ENCODE measurements around the gene MLIP.
A peak's percentile ranks its signal among the peaks of the same experiment; 100 is the strongest.

Gene MLIP

DNA sequence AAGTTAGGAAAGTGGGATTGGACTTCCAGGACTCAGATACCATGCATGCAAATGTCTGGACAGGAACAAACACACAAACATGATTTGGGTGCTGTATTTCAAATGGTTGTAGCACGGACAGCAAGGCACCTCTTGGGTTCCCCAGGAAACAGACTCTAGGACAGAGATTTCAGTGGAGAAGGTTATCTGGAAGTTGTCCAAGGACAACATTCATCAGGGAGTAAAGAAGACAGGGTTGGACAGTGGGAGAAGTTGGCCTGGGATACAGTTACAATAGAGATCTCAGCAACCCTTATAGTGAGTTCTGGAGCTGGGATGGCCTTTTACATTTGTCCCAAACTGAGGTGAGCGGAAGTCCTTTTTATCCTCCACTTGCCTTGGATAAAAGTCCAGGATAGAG is 177.2 kb downstream of the MLIP start:
- no peak for DNase-seq

DNA sequence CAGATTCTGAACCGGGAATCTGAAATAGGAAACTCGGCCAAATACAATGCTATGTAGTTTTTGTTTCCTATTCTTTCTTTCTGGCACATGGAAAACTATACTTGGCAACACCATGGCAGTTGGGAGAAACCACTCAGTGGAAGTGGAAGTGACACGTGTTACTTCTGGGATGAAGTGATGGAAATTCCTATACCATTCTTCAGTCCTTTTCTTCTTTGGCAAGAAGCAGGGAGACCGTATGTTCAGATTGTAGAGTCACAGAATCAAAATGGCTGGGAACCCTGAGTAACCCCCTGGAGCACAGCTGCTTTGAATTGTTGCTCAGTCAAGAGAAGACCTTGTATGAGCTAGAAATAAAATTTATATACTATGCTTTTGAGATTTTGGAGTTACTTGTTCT is 178.2 kb downstream of the MLIP start:
- DNase-seq, result no peak

DNA sequence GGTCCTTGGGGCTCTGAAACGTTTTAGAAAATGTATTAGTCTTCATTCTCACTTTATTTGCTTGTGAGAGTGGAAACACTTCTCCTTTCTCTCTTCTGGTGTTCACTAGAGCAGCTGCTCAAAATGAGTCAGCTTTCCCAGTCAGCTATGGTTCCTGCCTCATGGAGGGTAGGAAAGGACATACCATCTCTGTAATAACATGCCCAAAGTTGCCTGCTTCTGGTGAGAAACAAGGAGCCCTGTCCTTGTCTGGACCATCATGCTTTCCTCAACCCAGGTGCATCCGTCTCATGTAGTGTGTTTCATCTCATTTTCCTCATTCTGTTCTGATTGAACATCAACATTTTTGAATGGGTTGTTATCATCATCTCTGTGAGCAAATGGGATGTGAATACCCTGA is 179.9 kb downstream of the MLIP start:
- DNase-seq, result peak; percentile 2

DNA sequence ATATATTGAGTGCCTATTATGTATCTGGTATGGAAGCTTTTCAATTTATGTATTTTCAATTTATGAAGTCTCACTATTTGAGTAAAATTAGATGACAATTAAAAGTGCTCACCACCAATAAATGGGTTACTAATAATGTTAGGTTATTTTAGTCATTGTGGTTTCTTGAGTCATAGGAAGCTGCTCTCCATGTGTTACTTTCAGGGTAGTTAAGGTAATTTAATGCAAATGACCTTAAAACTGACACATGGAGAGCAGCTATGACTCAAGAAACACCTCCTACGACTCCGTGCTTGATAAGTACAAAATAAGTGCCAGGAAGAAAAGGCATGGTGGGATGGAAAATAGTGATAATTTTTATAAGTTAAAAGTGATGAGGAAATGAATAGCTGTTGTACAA is 180.5 kb downstream of the MLIP start:
- no peak for DNase-seq

DNA sequence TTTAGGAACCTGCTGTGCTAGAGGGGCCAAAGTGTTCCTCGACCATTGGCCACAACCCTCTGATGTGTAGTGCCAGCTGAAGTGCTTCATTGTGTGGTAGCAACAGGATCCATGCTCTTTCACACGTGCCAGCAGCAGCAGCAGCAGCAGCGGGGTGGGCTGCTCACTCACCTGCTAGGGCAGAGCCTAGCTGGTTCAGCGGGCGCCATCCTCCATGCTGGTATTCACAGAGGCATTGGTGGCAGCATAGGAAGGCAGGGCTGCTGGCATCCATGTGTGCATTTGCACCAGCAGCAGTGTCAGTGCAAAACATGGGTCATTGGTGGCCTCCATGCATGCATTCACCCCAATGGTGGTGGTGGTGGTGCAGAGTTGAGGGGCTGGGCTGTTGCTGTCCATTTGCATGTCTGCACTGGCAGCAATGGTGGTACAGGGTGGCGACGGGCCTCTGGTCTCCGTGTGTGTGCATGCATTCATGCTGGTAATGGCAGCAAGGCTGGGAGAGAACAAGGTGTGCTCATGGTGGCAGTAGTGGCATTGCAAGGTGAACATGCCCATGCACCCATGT is 183.8 kb downstream of the MLIP start:
- DNase-seq, result no peak

DNA sequence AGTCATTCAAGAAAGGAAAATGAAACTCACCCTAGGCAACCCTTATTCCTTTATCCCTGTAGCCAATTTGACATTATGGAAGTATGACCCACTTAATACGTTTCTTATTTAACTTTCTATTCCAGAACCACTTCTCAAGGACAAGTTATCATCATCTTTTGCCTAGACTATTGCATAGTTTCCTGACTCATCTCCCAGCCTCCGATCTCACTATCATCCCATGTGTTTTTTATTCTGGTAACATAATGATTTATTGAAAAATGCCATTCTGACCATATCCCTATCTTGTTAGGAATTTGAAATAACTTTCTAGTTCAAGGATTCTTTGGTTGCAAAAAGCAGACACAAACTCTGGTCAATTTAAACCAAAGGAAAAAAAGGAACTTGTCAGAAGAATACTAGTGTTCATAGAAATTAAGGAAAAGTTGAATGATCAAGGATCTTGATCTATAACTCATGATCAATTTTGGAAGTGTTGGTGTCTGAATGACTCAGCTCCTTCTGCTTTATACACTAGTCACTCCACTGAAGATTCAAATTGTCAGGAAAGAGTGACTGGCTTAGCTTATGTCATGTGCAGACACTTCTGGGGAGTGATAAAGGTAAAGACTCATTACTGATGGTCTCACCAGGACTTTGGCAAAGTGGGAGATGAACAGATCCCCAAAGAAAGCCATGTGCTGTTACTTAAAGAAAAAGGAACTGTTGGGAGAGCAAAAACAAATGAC is 188.5 kb downstream of the MLIP start:
- DNase-seq, result no peak

DNA sequence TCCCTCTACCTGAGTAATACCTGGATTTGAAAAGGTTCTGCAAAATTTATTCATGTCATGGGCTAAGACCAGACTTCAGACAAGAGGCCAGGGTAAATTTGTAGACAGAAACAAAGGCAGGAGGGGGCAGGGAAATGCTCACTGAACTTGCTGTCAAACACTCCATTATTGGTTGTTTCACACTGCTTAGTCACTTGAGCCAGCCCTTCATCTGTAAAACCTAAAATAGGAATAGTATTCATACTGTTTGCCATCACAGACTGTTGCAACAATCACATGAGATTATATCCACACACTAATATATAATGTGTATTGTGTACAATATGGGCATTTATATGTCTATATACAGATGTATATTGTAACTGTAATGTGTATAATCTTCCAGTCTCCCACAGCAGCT is 190.5 kb downstream of the MLIP start:
- DNase-seq, result no peak

DNA sequence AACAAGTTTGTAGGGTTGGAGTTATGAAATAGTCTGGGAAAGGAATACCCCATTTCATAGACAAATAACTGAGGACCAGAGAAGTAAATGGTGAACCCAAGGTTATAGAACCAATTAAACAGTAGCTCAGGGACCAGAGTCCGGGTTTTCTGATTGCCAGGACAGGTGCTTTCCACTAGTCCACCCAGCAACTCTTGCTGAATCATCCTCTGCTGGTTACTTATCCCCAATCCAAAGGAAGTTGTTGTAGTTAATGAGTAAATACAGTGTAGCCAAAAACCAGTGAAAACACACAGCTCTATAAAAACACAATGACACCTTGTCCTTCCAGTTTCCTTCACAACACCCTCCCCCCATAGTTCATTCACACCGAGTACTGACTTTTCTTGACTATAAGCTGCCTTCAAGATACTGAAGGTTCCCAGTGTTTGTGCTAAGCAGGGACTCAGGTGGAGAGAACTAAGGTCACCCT is 196.2 kb downstream of the MLIP start:
- no peak for DNase-seq

DNA sequence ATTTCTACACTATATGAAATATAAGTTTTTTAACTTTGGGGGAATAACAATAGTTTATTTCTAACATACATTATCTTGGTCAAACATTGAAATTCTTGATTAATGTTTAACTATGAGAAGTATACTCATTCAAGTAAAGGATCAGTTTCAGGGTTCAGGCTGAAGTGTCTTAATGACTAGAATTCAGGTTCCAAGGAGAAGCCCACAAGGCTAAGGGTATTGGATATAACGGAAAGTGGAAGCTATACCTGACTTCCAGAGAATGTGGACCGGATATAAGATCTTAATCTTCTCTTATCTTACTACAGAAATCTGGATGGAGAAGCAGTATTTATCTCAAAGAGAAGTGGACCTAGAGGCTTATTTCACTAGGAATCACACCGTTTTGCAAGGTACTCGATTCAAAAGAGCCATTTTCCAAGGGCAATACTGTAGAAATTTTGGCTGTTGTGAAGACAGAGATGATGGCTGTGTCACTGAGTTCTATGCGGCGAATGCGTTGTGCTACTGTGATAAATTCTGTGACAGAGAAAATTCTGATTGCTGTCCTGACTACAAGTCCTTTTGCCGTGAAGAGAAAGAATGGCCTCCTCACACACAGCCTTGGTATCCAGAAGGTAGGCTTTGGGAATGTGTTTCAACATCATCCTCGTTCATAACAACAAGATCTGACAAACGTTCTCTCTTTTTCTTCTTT is 197.2 kb downstream of the MLIP start, which contains the start of gene TINAG:
Gene TINAG (plus strand): TSS at position 153 of the 697 bp plus-strand sequence. CDS start 110 bp downstream, at position 263.
- no peak for DNase-seq

DNA sequence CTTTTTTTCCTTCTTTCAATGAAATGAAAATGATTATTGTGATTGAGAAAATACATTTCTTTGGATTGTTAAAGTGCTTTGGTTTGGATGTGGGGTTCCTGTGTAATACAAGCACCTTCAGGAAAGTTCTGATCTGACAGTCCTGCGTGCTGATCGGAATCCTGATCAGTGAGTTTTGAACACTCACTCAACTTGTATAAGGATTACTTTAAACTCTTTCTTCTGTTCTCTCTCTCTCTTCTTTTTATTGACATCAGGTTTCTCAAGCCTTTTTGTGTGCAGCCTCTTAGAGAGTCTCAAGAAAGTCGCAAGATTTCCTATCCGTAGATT is 197.7 kb downstream of the MLIP start:
- no peak for DNase-seq

DNA sequence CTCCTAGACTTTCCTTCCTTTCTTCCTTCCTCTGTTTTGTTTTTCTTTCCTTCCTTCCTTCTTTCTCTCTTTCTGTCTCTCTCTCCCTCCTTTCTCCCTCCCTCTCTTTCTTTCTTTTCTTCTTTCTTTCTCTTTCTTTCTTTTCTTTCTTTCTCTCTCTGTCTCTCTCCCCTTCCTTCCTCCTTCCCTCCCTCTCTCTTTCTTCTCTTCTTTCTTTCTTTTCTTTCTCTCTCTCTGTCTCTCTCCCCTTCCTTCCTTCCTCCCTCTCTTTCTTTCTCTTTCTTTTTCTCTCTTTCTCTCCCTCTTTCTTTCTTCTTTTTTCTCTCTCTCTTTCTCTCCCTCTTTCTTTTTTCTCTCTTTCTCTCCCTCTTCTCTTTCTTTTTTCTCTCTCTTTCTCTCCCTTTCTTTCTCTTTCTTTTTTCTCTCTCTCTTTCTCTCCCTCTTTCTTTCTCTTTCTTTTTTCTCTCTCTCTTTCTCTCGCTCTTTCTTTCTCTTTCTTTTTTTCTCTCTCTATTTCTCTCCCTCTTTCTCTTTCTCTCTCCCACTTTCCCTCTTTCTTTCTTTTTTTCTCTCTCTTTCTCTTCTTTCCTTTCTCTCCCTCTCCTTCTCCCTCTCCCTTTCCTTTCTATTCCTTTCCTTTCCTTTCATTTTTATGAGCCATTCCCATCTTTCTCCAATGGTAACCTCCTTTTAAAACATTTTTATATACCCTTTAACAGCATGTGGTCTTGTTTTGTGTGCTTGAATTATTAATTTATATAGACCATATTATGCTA is 199.3 kb downstream of the MLIP start:
- DNase-seq, result no peak

DNA sequence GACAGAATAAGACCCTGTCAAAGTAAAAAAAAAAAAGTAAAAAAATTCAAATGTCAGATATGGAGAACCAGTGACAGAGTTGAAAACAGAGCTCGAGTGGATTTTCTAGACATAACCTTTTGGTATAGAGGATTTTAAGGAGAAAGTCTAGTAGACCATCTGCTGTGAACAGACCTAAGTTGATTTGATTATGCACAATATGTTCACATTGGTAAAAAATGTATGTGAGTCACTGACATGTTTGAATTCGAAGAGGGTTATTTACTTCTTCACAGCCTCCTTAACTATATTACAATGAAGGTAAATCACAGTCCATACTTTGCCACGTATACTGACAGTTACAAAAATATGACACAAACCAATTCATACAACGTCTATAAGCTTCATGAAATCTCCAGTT is 204.4 kb downstream of the MLIP start:
- no peak for DNase-seq

Data from stimulated activated CD4-positive, alpha-beta T cell treated with anti-CD3 and anti-CD28 coated beads, Interleukin-15, amount 100 ng/mL, for 24 hours (primary cell).